Loucy (cell line): ENCODE measurements around the gene FOXO4.

Source experiments
- H2AFZ ChIP-seq: fragments of 200-600 bp; sonication (generic); 2 replicates; pipeline ENCODE4 v1.6.0; 2016; ENCODE audit warnings: antibody characterized with exemption, mild to moderate bottlenecking, low read length, moderate library complexity
- H3F3A ChIP-seq: fragments of 200-600 bp; 2 replicates; pipeline ENCODE4 v1.6.0; 2016; ENCODE audit warnings: antibody characterized with exemption, low read depth, mild to moderate bottlenecking
- H3K27me3 ChIP-seq: fragments of 200-600 bp; sonication (generic); 2 replicates; pipeline ENCODE4 v1.6.1; 2014; ENCODE audit warnings: low read length, mild to moderate bottlenecking; ENCODE audit not compliant: insufficient read depth, poor library complexity, severe bottlenecking
- H3K36me3 ChIP-seq: fragments of 200-600 bp; sonication (generic); 2 replicates; pipeline ENCODE4 v1.6.1; 2016; ENCODE audit warnings: low read length; ENCODE audit not compliant: insufficient read depth
- H3K4me1 ChIP-seq: fragments of 200-600 bp; sonication (generic); 2 replicates; pipeline ENCODE4 v1.5.1; 2014; ENCODE audit warnings: low read length, mild to moderate bottlenecking; ENCODE audit not compliant: insufficient read depth, poor library complexity, severe bottlenecking
- H3K4me2 ChIP-seq: fragments of 200-600 bp; sonication (generic); 2 replicates; pipeline ENCODE4 v1.6.0; 2014; ENCODE audit warnings: antibody characterized with exemption, low read length, low read depth, mild to moderate bottlenecking; ENCODE audit not compliant: poor library complexity, severe bottlenecking
- H3K4me3 ChIP-seq: fragments of 200-600 bp; sonication (generic); 2 replicates; pipeline ENCODE4 v1.5.1; 2014; ENCODE audit warnings: low read length, mild to moderate bottlenecking, mixed read lengths; ENCODE audit not compliant: poor library complexity, severe bottlenecking
- H3K79me2 ChIP-seq: fragments of 200-600 bp; sonication (generic); 2 replicates; pipeline ENCODE4 v1.6.1; 2014; ENCODE audit warnings: low read length; ENCODE audit not compliant: insufficient read depth
- H3K9ac ChIP-seq: fragments of 200-600 bp; sonication (generic); 2 replicates; pipeline ENCODE4 v1.6.0; 2014; ENCODE audit warnings: mild to moderate bottlenecking, low read depth, low read length, moderate library complexity; ENCODE audit not compliant: poor library complexity, severe bottlenecking
- H3K9me2 ChIP-seq: fragments of 200-600 bp; sonication (generic); replicated peaks from 2 replicates; pipeline ENCODE4 v1.6.1; 2016; ENCODE audit warnings: low read depth, low read length, mixed read lengths
- H3K9me3 ChIP-seq: fragments of 200-600 bp; sonication (generic); 2 replicates; pipeline ENCODE4 v1.6.1; 2014; ENCODE audit warnings: mild to moderate bottlenecking, antibody characterized with exemption, low read length, low read depth; ENCODE audit not compliant: insufficient read depth
- H4K20me1 ChIP-seq: fragments of 200-600 bp; sonication (generic); 2 replicates; pipeline ENCODE4 v1.6.0; 2014; ENCODE audit warnings: antibody characterized with exemption, low read length, mild to moderate bottlenecking; ENCODE audit not compliant: insufficient read depth, poor library complexity, severe bottlenecking
- CTCF ChIP-seq: fragments of 200-600 bp; sonication (generic); conservative IDR thresholded peaks from 2 replicates; pipeline ENCODE4 v1.5.1; 2014; ENCODE audit warnings: mild to moderate bottlenecking, antibody characterized with exemption, low read length
- EZH2phosphoT487 ChIP-seq: fragments of 200-600 bp; IDR thresholded peaks from 2 replicates; pipeline ENCODE4 v1.6.1; 2018; ENCODE audit warnings: antibody characterized with exemption, mild to moderate bottlenecking, moderate library complexity, borderline replicate concordance

Gene FOXO4

GRCh38 chrX:71109051-71109450 is 13.4 kb downstream of the FOXO4 start:
- Histone ChIP-seq H3K9me3 (no peaks in the 10 kb centered on the region), H3K27me3 (no peaks in the 10 kb centered on the region), H2AFZ (no peak overlapping the region), H3K36me3 (no peaks in the 10 kb centered on the region), H3K4me1 (peaks cover 52% of the 10 kb centered on the region), H3K79me2 (peaks cover 73% of the 10 kb centered on the region), H3K4me3 (peak overlapping the region; percentile 96), H3K4me2 (peak overlapping the region; percentile 100), H4K20me1 (no peaks in the 10 kb centered on the region), H3F3A (peaks cover 11% of the 10 kb centered on the region), H3K9me2 (no peaks in the 10 kb centered on the region), H3K9ac (peak overlapping the region; percentile 100)
- TF ChIP-seq CTCF (no peak; the same call in 1 of the 2 replicates), EZH2phosphoT487 (no peak)

GRCh38 chrX:71111141-71111843 is 15.6 kb downstream of the FOXO4 start, which contains the start of gene IL2RG:
Gene IL2RG (minus strand): TSS chrX:71111577. CDS start chrX:71111539, 38 bp downstream.
- H3K27me3 ChIP-seq, result no peaks in the 10 kb centered on the region
- peak within 1 kb of the TSS; percentile 100 for H3K4me2 ChIP-seq
- no peak within 1 kb of the TSS for H2AFZ ChIP-seq
- no peak for TF ChIP-seq EZH2phosphoT487
- TF ChIP-seq CTCF, result no peak
- H3K9me2 ChIP-seq, result no peaks in the 10 kb centered on the region
- H3F3A ChIP-seq, result peaks cover 8% of the 10 kb centered on the region
- peaks cover 36% of the 10 kb centered on the region for H3K4me1 ChIP-seq
- H4K20me1 ChIP-seq, result no peaks in the 10 kb centered on the region
- peak within 1 kb of the TSS; percentile 96 for H3K4me3 ChIP-seq
- no peaks in the 10 kb centered on the region for H3K36me3 ChIP-seq
- H3K9me3 ChIP-seq, result no peaks in the 10 kb centered on the region
- peak within 1 kb of the TSS; percentile 100 for H3K9ac ChIP-seq
- H3K79me2 ChIP-seq, result peaks cover 54% of the 10 kb centered on the region

- H3K4me1 ChIP-seq, result peaks cover 31% of the 10 kb centered on the region
- peak overlapping the region; percentile 100 for H3K4me2 ChIP-seq
- peaks cover 8% of the 10 kb centered on the region for H3F3A ChIP-seq
These were observed 16.3 kb downstream of the FOXO4 start for GRCh38 chrX:71111921-71112431.

More at GRCh38 chrX:71111921-71112431, 16.3 kb downstream of the FOXO4 start:
- peak overlapping the region; percentile 100 for H3K9ac ChIP-seq
- H3K9me2 ChIP-seq, result no peaks in the 10 kb centered on the region
- H3K9me3 ChIP-seq, result no peaks in the 10 kb centered on the region
- no peaks in the 10 kb centered on the region for H4K20me1 ChIP-seq
- H3K27me3 ChIP-seq, result no peaks in the 10 kb centered on the region
- H3K36me3 ChIP-seq, result no peaks in the 10 kb centered on the region
- H2AFZ ChIP-seq, result no peak overlapping the region
- TF ChIP-seq CTCF, result no peak
- no peak for TF ChIP-seq EZH2phosphoT487
- H3K79me2 ChIP-seq, result peaks cover 48% of the 10 kb centered on the region
- peak overlapping the region; percentile 96 for H3K4me3 ChIP-seq
